HG03039 (cell line): Measurements from ENCODE around the gene MMP24OS.
A peak's percentile ranks its signal among the peaks of the same experiment; 100 is the strongest.
"Not testable (repeated sequence)": the region's sequence is repeated elsewhere in the genome, so short reads cannot be mapped to it uniquely, and the experiment has no call there.

Source experiments
- ATAC-seq: cut with Tn5 transposase; IDR thresholded peaks from one replicate; pipeline ENCODE4 v1.9.1; 2021; ENCODE audit warnings: mild to moderate bottlenecking, moderate library complexity; ENCODE audit not compliant: unreplicated experiment

MMP24OS gene

GRCh38 chr20:35277531-35278395 is at the start of gene MMP24OS:
MMP24OS (minus strand) TSS chr20:35278122; CDS start chr20:35277929, 193 bp downstream.
- peak; percentile 76 for ATAC-seq

GRCh38 chr20:35327074-35327976 is 49.4 kb upstream of the MMP24OS start:
- no peak for ATAC-seq

GRCh38 chr20:35326740-35327073 is 48.8 kb upstream of the MMP24OS start:
- no peak for ATAC-seq

GRCh38 chr20:35326021-35326739 is 48.3 kb upstream of the MMP24OS start:
- ATAC-seq = no peak

GRCh38 chr20:35325401-35325800 is 47.5 kb upstream of the MMP24OS start:
- no peak for ATAC-seq

- ATAC-seq = no peak
Observed at GRCh38 chr20:35320396-35321126, 42.6 kb upstream of the MMP24OS start.

GRCh38 chr20:35319871-35320197 is 41.9 kb upstream of the MMP24OS start:
- no peak for ATAC-seq

- ATAC-seq = no peak
Observed at GRCh38 chr20:35319192-35319870, 41.4 kb upstream of the MMP24OS start.

- no peak for ATAC-seq
Observed at GRCh38 chr20:35318502-35319157, 40.7 kb upstream of the MMP24OS start.

- no peak for ATAC-seq
Observed at GRCh38 chr20:35317416-35318210, 39.7 kb upstream of the MMP24OS start.

- ATAC-seq = no peak
Observed at GRCh38 chr20:35316086-35316485, 38.2 kb upstream of the MMP24OS start.

GRCh38 chr20:35315632-35316020 is 37.7 kb upstream of the MMP24OS start:
- not testable (repeated sequence) for ATAC-seq

GRCh38 chr20:35314816-35315631 is 37.1 kb upstream of the MMP24OS start:
- ATAC-seq = no peak

GRCh38 chr20:35312318-35312717 is 34.4 kb upstream of the MMP24OS start:
- no peak for ATAC-seq

GRCh38 chr20:35311822-35312221 is 33.9 kb upstream of the MMP24OS start:
- ATAC-seq = no peak

- no peak for ATAC-seq
Observed at GRCh38 chr20:35311409-35311808, 33.5 kb upstream of the MMP24OS start.

GRCh38 chr20:35307666-35308653 is 30.0 kb upstream of the MMP24OS start:
- no peak for ATAC-seq
